ENCODE data around the gene P4HA2.
A peak's percentile ranks its signal among the peaks of the same experiment; 100 is the strongest.

The P4HA2 gene

DNA sequence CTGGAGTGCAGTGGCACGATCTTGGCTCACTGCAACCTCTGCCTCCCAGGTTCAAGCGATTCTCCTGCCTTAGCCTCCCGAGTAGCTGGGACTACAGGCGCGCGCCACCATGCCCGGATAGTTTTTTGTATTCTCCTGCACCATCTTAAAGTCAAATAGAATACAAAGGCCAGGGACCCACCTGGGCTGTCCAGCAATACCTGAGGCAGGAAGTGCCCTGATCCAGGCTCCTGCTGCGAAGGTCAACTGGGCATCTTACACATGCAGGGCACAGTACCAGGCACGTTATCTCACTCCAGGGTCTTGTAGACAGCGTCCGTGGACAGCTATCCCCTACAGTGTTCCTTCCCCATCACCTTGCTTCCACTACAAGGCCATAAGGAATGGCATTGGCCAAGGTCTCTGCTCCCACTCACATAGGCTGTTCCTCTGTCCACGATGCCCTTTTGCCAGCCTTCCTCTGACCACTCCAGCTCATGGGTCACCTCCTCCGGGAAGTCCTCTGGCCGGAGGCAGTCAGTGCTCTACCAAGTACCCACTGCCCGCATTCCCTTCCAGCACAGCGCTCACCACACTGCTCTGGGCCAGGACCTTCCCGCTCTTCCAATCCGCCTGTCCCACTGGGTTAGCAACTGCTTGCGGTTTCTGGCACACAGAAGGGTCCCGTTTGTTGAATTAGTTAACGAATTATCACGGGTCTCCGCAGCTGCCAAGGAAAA is 978 bp downstream of the P4HA2 start:
- peak overlapping the region; percentile 59 for H3K4me3 ChIP-seq (ENCODE audit: control insufficient read depth, low read depth, low read length)
- no peak for DNase-seq (ENCODE audit: low read depth)

DNA sequence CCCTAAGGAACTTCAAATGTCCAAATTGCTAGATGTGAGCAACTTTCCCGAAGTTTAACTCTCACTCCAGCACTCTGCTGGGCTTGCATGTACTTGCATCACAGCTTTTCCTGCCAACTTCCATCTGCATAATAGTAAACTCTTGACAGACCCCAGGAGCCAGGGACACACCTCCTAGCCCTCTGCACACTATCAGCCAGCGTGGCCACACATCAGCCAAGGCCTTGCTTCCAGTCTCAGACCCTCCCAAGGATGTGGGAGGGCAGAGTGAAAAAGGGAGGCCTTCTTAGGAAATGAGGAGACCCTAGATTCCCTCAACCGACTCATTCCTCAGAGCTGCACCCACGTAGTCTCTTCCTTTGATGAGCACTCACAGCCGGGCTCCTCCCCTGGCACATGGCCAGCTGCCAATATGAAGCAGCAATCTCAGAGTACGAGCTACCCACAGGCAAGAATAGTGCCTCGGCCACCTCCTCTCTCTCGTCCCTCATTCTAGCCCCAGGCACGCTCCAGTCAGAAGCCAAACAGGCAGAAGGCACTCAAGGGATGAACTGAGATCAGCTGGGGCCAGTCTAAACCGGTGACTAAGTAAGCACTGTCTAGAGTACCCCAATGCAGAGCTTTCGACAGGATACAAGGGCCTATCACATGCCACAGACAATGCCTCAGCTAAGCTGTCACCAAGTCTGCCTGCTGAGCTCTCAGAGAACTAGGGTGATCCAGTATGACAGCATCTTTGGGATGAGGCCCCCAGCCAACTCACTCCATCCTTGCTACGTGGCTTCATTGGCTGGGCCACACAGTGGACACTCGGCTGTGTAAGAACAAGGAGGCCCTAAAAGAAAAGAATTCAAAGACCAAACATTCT is 2.3 kb downstream of the P4HA2 start:
- H3K4me3 ChIP-seq (ENCODE audit: control insufficient read depth, low read depth, low read length), result no peak overlapping the region
- TF ChIP-seq, protein P1, sequence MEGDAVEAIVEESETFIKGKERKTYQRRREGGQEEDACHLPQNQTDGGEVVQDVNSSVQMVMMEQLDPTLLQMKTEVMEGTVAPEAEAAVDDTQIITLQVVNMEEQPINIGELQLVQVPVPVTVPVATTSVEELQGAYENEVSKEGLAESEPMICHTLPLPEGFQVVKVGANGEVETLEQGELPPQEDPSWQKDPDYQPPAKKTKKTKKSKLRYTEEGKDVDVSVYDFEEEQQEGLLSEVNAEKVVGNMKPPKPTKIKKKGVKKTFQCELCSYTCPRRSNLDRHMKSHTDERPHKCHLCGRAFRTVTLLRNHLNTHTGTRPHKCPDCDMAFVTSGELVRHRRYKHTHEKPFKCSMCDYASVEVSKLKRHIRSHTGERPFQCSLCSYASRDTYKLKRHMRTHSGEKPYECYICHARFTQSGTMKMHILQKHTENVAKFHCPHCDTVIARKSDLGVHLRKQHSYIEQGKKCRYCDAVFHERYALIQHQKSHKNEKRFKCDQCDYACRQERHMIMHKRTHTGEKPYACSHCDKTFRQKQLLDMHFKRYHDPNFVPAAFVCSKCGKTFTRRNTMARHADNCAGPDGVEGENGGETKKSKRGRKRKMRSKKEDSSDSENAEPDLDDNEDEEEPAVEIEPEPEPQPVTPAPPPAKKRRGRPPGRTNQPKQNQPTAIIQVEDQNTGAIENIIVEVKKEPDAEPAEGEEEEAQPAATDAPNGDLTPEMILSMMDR (IDR thresholded peaks at IDR 0.05; ENCODE audit: control insufficient read depth, insufficient read depth, low read depth, low read length, missing control alignments), result no peak
- DNase-seq (ENCODE audit: low read depth), result peak; percentile 69

More for the DNA sequence above, 978 bp downstream of the P4HA2 start:
- TF ChIP-seq, protein P1 (IDR thresholded peaks at IDR 0.05; ENCODE audit: control insufficient read depth, insufficient read depth, low read depth, low read length, missing control alignments), result no peak

DNA sequence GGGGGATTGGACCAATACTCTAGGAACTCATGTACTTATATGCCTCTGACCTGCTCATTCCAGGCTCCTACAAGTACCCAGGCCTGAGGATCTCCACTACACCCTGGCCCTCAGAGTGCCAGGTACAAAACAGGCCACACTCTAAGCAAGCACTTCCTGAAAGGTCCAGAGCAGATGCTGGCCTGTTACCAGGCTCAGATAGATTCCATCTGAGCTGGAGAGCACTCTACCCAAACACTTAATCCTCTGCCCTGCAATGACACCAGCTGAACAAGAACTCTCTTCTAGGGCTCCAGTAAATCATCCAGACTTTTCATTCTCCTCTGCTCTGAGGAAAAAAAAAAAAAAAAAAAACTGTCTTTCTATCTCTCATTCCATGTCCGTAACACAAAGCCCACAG is 2.9 kb downstream of the P4HA2 start:
- TF ChIP-seq, protein P1 (IDR thresholded peaks at IDR 0.05; ENCODE audit: control insufficient read depth, insufficient read depth, low read depth, low read length, missing control alignments), result no peak
- H3K4me3 ChIP-seq (ENCODE audit: control insufficient read depth, low read depth, low read length), result no peak overlapping the region
- no peak for DNase-seq (ENCODE audit: low read depth)

DNA sequence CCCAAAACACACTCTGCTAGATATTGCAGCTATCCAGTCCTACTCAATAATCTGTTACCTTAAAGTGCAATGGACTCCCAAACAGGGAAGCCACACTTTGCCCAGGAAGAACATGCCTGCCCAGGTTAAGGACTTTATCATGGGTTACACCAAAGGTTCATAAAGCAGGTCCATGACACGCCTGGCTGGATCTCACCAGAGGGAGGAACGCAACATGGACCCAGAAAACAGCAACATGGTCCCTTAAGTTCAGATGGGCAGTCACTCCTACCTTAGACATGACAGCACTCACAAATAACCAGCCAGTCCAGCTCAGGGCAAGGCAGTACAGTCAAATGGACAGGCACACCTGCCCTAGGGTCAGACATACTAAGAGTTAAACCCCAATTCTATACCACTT is 3.8 kb downstream of the P4HA2 start:
- no peak for DNase-seq (ENCODE audit: low read depth)
- H3K4me3 ChIP-seq (ENCODE audit: control insufficient read depth, low read depth, low read length), result no peak overlapping the region
- TF ChIP-seq, protein P1 (IDR thresholded peaks at IDR 0.05; ENCODE audit: control insufficient read depth, insufficient read depth, low read depth, low read length, missing control alignments), result no peak

DNA sequence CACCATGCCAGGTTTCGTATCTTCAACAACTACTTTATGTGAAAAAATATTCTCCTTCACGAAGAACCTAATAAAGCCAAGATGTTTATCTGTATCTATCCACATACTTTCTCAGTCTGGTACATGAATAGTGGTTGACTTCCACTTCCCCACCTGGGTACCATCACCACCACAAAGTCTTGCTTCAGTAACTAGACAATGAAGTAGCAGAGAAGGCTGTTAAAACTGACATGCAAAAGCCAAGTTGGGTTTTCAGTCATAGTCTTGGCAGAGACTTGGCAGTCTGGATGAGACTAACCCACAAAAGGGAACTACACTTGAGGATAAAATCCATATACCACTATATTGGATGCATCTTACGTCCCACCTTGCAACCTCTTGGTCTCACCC is 5.0 kb downstream of the P4HA2 start:
- H3K4me3 ChIP-seq (ENCODE audit: control insufficient read depth, low read depth, low read length), result no peak overlapping the region
- no peak for DNase-seq (ENCODE audit: low read depth)
- TF ChIP-seq, protein P1 (IDR thresholded peaks at IDR 0.05; ENCODE audit: control insufficient read depth, insufficient read depth, low read depth, low read length, missing control alignments), result no peak

DNA sequence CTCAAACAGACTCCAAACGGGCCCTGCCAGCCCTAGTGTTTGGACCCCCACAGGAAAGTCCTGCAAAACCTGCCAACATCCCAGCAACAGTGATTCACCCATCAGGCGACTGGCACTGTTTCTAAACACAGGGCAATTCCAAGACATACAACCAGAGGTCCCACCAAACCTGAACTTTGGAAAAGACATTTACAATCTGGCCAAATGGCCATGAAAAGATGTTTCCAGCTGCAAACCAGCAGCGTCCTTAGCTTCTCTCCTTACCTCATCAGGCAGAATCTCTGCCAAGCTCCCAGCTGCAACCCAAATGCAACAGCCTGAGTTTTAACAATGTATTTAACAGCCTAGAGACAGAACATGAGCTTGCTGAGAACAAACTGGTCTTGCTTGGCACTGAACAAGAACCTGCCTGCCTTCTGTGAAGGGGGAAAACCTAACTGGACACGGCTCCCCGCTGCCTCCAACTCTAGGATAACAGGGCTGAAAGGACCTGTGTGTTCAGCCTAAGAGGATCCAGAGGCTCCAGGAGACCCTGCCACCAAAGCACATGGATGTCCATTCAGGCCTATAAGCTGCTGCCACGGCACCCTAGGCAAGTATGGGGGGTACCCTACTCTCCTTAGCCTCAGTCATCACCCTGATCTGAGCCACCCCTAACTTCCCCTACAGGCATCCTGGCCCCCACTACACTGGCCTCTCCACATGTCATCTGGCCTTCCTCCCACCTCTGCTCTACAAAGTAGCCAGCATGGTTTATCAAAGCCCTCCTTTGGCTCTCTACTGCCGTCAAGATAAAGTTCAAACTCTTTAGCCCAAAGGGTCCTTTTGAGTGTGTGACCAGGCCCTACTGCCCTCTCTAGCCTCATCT is 5.6 kb downstream of the P4HA2 start:
- DNase-seq (ENCODE audit: low read depth), result peak; percentile 79
- TF ChIP-seq, protein P1 (IDR thresholded peaks at IDR 0.05; ENCODE audit: control insufficient read depth, insufficient read depth, low read depth, low read length, missing control alignments), result peak; percentile 33
- H3K4me3 ChIP-seq (ENCODE audit: control insufficient read depth, low read depth, low read length), result no peak overlapping the region

Measured in AG09309 (cell line).